BLaER1 treated with 17β-estradiol and CSF1 and Interleukin-3, amounts not matched to agents 10 nM and 100 nM (cell line): ENCODE measurements around the gene KRT6A.

Source experiments
- H3K27ac ChIP-seq, 11 experiments: shearing (Covaris generic); formaldehyde crosslinking; 2 replicates each; pipeline ENCODE4 v1.8.1; 2022
- H3K27me3 ChIP-seq, 11 experiments: shearing (Covaris generic); formaldehyde crosslinking; 2 replicates each; pipeline ENCODE4 v1.8.1; 2022
- H3K36me3 ChIP-seq, 11 experiments: shearing (Covaris generic); formaldehyde crosslinking; 2 replicates each; pipeline ENCODE4 v1.8.1; 2022
- H3K4me1 ChIP-seq, 10 experiments: shearing (Covaris generic); formaldehyde crosslinking; 2 replicates each; pipeline ENCODE4 v1.8.1; 2022
- H3K4me2 ChIP-seq, 11 experiments: shearing (Covaris generic); formaldehyde crosslinking; 2 replicates each; pipeline ENCODE4 v1.8.1; 2022
- H3K4me3 ChIP-seq, 10 experiments: shearing (Covaris generic); formaldehyde crosslinking; 2 replicates each; pipeline ENCODE4 v1.8.1; 2022
- H3K9ac ChIP-seq, 11 experiments: shearing (Covaris generic); formaldehyde crosslinking; 2 replicates each; pipeline ENCODE4 v1.8.1; 2022
- H3K9me3 ChIP-seq, 11 experiments: shearing (Covaris generic); formaldehyde crosslinking; replicated peaks in 1 of 11; 2 replicates each; pipeline ENCODE4 v1.8.1; 2022
- H4K20me1 ChIP-seq, 11 experiments: shearing (Covaris generic); formaldehyde crosslinking; 2 replicates each; pipeline ENCODE4 v1.8.1; 2022
- Cebpa-rat ChIP-seq, 11 experiments: shearing (Covaris generic); IDR thresholded peaks; 2 replicates each; pipeline ENCODE4 v1.8.1; 2022

KRT6A gene

DNA sequence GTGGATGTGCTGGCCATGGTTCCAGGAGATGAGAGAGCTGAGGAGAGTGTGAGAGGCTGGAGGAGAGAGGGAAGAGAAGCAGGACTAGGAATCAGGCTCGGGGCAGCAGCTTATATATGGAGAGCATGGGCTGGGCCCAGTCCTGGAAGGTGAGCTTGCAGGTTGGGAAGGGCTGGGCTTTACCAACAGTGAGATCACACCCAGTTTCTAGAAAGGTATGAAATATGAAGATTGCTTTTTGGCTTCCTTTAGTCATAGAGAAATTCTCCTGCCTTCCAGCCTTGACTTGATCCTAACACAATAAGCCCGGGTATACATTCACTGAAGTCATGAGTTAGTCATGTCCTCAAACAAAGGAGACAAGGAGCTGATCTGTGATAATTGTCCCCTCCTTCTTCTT is at the start of gene KRT6A:
KRT6A (minus strand) TSS at position 86 of the 400 bp plus-strand sequence; CDS start at position 17, 69 bp downstream.
- no peak within 1 kb of the TSS for H3K9ac ChIP-seq

DNA sequence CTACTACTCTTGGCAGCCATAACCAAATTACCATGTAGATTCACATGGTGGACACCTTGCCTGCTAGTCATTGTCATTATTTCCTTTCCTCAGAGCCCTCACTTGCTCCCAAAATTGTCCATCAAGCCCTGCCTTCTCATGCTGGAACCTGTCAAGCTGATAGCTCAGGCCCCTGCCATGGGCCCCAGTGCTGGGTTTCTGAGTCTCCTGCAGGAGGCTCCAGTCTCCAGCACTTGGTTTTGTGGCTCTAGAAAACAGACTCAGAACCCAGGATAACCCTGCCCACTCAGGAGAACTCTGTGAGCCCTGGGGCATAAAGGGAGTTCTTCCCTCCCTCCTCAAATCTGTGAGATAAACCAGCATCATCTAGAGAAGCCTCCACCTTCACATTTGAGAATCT is 49.1 kb upstream of the KRT6A start:
- H4K20me1 ChIP-seq, result no peaks in the 10 kb centered on the region
- H3K9ac ChIP-seq, result no peak overlapping the region
- H3K4me3 ChIP-seq, result no peak overlapping the region
- TF ChIP-seq Cebpa-rat (IDR thresholded peaks at IDR 0.05), result no peak
- H3K27me3 ChIP-seq, result no peaks in the 10 kb centered on the region
- H3K27ac ChIP-seq, result no peak overlapping the region
- H3K4me1 ChIP-seq, result peaks cover 0 to 6% (median under 1%) of the 10 kb centered on the region in 10 experiments; a peak in 5 of 20 replicates
- H3K9me3 ChIP-seq, result no peaks in the 10 kb centered on the region
- no peaks in the 10 kb centered on the region for H3K36me3 ChIP-seq
- no peak overlapping the region for H3K4me2 ChIP-seq

More for the DNA sequence above, at the start of gene KRT6A:
- TF ChIP-seq Cebpa-rat (IDR thresholded peaks at IDR 0.05), result no peak
- H4K20me1 ChIP-seq, result no peaks in the 10 kb centered on the region
- H3K27ac ChIP-seq, result no peak within 1 kb of the TSS
- no peak within 1 kb of the TSS for H3K4me3 ChIP-seq
- H3K27me3 ChIP-seq, result no peaks in the 10 kb centered on the region
- no peaks in the 10 kb centered on the region for H3K36me3 ChIP-seq
- peaks cover 19 to 23% (median 21%) of the 10 kb centered on the region in 10 experiments for H3K4me1 ChIP-seq
- H3K4me2 ChIP-seq, result no peak within 1 kb of the TSS
- H3K9me3 ChIP-seq, result no peaks in the 10 kb centered on the region

DNA sequence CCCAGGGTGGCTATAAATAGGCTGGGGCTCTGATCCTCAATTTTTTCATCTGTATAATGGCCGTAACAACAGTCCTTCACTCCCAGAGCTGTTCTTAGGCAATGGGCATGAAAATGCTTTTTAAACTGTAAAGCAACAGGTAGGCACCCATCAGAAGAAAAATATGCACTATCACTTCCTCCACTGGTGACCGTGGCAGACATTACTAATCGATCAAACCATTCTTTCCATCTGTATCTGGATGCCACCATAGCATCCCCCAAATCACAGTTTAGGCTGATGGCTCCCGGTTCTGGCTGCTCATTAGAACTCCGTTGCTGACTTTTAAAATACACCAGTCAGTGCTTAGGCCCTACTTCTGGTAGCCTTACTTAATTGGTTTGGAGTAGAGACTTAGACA is 48.7 kb upstream of the KRT6A start:
- no peak overlapping the region for H3K9ac ChIP-seq

DNA sequence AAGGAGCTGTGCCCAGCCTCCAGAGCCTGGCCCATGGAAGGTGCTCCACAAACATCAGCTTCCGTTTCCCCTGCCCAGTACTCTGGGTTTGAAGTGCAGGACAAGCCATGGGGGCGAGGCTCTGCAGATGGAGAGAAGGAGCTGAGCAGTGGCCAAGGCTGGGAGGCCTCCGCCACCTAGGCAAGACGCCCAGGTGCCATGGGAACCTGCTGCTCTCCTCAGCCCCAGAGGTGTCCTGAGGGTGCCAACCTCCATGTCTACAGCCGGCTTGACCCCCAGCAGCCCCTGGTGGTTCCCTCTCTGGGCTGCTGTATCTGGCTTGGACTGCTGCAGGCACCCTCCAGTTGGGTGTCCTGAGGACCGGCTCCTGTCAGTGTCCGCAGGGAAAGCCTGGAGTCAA is 47.5 kb upstream of the KRT6A start:
- no peak for TF ChIP-seq Cebpa-rat (IDR thresholded peaks at IDR 0.05)
- no peaks in the 10 kb centered on the region for H3K27me3 ChIP-seq
- peaks cover 0 to 4% (median 0%) of the 10 kb centered on the region in 10 experiments; a peak in 1 of 20 replicates for H3K4me1 ChIP-seq

More for the DNA sequence above, 48.7 kb upstream of the KRT6A start:
- H4K20me1 ChIP-seq, result no peaks in the 10 kb centered on the region
- H3K4me3 ChIP-seq, result no peak overlapping the region
- H3K27ac ChIP-seq, result no peak overlapping the region
- TF ChIP-seq Cebpa-rat (IDR thresholded peaks at IDR 0.05), result no peak
- H3K9me3 ChIP-seq, result no peaks in the 10 kb centered on the region
- no peaks in the 10 kb centered on the region for H3K27me3 ChIP-seq
- no peaks in the 10 kb centered on the region for H3K36me3 ChIP-seq
- no peak overlapping the region for H3K4me2 ChIP-seq
- peaks cover 0 to 4% (median 0%) of the 10 kb centered on the region in 10 experiments; a peak in 1 of 20 replicates for H3K4me1 ChIP-seq

DNA sequence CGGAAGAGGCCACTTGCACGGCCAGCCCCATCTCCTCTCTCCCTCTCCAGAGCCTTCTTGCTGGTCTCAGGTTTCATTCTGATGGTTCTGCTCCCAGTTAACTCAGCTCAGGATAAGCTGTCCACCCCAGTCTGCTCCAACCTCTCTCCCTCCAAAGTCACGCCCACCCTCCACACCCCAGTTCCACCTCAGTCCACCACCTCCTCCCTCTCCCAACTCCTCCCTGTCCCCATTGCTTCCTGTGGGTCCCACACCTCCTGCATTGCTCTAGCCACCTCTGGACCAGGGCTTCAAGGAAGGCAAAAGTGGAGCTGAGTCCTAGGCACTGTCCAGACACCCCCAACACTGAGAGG is 46.7 kb upstream of the KRT6A start:
- Histone ChIP-seq H3K4me1 (peaks cover 0 to 4% (median 0%) of the 10 kb centered on the region in 10 experiments; a peak in 1 of 20 replicates), H3K9me3 (no peaks in the 10 kb centered on the region), H3K27me3 (no peaks in the 10 kb centered on the region), H3K4me2 (no peak overlapping the region), H3K4me3 (no peak overlapping the region), H3K27ac (no peak overlapping the region), H4K20me1 (no peaks in the 10 kb centered on the region), H3K9ac (no peak overlapping the region), H3K36me3 (no peaks in the 10 kb centered on the region)
- TF ChIP-seq Cebpa-rat (IDR thresholded peaks at IDR 0.05), result no peak

More for the DNA sequence above, 47.5 kb upstream of the KRT6A start:
- Histone ChIP-seq H3K9me3 (no peaks in the 10 kb centered on the region), H3K27ac (no peak overlapping the region), H3K4me3 (no peak overlapping the region), H3K36me3 (no peaks in the 10 kb centered on the region), H4K20me1 (no peaks in the 10 kb centered on the region), H3K9ac (no peak overlapping the region), H3K4me2 (no peak overlapping the region)

DNA sequence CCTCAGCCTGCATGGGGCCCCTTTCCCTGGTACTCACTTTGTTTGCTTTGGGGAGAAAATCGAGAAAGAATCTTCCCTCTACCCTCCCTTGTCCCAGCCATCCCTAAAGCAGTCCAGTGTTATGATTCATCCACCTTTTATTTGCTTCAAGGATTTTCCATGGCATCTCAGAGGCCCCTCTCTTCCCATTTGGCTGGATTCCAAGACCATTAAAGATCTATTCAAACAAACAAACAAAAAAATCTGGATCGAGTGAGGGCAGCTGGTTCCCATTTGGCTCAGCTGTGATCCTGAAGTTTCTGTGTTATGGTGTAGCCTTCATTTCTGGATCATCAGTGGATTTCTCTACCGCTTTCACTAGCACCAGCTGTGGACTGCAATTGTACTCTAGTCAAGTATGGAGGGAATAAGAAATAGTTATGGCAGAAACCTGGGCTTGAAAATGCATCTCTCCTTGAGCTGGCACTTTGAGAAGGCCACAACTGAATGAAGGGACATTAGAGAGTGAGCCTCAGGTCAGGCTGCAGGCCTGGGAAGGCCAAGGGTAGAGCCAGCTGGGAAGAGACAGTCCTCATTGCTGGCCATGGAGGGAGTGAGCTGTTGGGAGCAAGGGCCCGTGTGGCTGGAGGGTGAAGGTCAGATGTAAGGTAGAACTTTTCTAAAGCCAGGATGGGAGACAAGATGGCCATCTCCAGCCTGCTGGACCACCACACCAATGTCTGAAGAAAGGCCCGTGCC is 46.2 kb upstream of the KRT6A start:
- no peak overlapping the region for H3K4me3 ChIP-seq
- no peak overlapping the region for H3K27ac ChIP-seq

DNA sequence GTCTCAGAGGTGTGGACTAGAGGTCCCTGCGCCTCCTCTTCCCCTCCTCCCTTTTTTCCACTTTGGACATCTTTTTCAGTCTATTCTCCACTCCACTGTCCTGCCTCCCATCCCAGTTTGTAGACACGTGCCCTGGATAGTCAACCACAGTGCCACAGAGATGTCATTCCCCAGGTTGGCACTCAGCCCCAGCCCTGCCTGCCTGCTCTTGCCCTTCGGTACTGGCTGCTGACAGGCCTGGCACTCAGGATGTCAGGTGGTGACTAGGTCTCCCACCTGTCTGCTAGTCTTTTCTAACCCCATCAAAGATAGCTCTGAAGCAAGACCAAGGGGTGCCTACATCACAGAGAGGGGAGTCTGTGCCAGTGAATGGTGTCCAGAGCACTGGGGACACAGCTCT is 44.0 kb upstream of the KRT6A start:
- Histone ChIP-seq H3K4me2 (no peak overlapping the region), H3K9me3 (no peaks in the 10 kb centered on the region), H3K4me3 (no peak overlapping the region), H3K9ac (no peak overlapping the region), H3K36me3 (no peaks in the 10 kb centered on the region), H3K4me1 (peaks cover 0 to 4% (median 0%) of the 10 kb centered on the region in 10 experiments; a peak in 5 of 20 replicates), H3K27me3 (no peaks in the 10 kb centered on the region), H3K27ac (no peak overlapping the region), H4K20me1 (no peaks in the 10 kb centered on the region)
- no peak for TF ChIP-seq Cebpa-rat (IDR thresholded peaks at IDR 0.05)

More for the DNA sequence above, 46.2 kb upstream of the KRT6A start:
- peaks cover 0 to 4% (median 0%) of the 10 kb centered on the region in 10 experiments; a peak in 1 of 20 replicates for H3K4me1 ChIP-seq
- H3K9me3 ChIP-seq, result no peaks in the 10 kb centered on the region
- no peaks in the 10 kb centered on the region for H3K27me3 ChIP-seq
- no peaks in the 10 kb centered on the region for H3K36me3 ChIP-seq
- TF ChIP-seq Cebpa-rat (IDR thresholded peaks at IDR 0.05), result no peak
- H3K9ac ChIP-seq, result no peak overlapping the region
- H4K20me1 ChIP-seq, result no peaks in the 10 kb centered on the region
- H3K4me2 ChIP-seq, result no peak overlapping the region

DNA sequence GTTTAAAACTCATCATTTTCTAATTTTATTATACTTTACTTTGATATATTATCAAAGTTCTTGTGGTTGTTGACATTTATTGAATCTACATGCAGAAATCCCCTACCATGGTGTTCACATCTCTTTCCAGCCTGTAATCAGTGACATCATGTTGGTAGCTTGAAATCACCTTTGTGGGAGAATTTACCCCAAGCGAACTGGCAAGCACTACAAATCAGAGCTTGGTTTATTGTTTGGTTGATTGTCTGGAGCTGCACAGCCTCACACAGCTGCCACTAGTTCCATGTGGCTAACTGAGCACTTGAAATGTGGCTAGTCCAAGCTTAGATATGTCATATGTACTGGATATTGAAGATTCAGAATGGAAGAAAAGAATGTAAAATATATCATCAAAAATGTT is 42.5 kb upstream of the KRT6A start:
- no peaks in the 10 kb centered on the region for H3K36me3 ChIP-seq
- no peak for TF ChIP-seq Cebpa-rat (IDR thresholded peaks at IDR 0.05)
- no peak overlapping the region for H3K4me2 ChIP-seq

DNA sequence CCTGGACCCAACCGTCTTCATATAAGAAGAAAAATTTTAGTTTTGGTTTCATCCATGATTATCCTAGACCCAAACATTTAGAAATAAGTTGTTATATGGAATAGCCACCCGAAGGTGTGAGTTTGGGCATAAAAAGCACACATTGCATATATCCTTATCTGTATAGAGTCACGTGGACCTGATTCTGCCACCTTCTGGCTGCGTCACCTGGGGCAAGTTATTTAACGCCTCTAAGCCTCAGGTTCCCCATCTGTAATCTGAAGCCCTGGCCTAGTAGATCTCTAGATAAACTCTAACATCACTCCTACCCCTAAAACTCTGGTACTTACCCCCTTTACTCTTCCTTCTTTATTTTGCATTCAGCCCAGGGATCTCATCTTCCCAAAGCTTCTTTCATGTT is 41.4 kb upstream of the KRT6A start:
- Histone ChIP-seq H3K4me3 (no peak overlapping the region), H3K9ac (no peak overlapping the region), H3K27me3 (no peaks in the 10 kb centered on the region)

More for the DNA sequence above, 42.5 kb upstream of the KRT6A start:
- Histone ChIP-seq H3K27ac (no peak overlapping the region), H3K4me3 (no peak overlapping the region), H3K4me1 (peaks cover 5 to 18% (median 10%) of the 10 kb centered on the region in 10 experiments; a peak in 16 of 20 replicates), H3K27me3 (no peaks in the 10 kb centered on the region), H4K20me1 (no peaks in the 10 kb centered on the region), H3K9me3 (no peaks in the 10 kb centered on the region), H3K9ac (no peak overlapping the region)

More for the DNA sequence above, 41.4 kb upstream of the KRT6A start:
- Histone ChIP-seq H3K36me3 (no peaks in the 10 kb centered on the region), H3K4me2 (no peak overlapping the region), H3K9me3 (no peaks in the 10 kb centered on the region), H4K20me1 (no peaks in the 10 kb centered on the region), H3K27ac (no peak overlapping the region), H3K4me1 (peaks cover 5 to 21% (median 10%) of the 10 kb centered on the region in 10 experiments; a peak in 16 of 20 replicates)
- TF ChIP-seq Cebpa-rat (IDR thresholded peaks at IDR 0.05), result no peak
